GM21723 (cell line): ENCODE measurements around the gene HTRA2.

Experiments used
- ATAC-seq: cut with Tn5 transposase; IDR thresholded peaks from one replicate; pipeline ENCODE4 v1.9.1; 2021; ENCODE audit warnings: mild to moderate bottlenecking, moderate library complexity; ENCODE audit not compliant: unreplicated experiment

HTRA2 gene

GRCh38 chr2:74538881-74539339 is 9.2 kb downstream of the HTRA2 start:
- no peak for ATAC-seq

- ATAC-seq = no peak
Measured at GRCh38 chr2:74540291-74540690, 10.6 kb downstream of the HTRA2 start.

GRCh38 chr2:74542978-74543377 is 13.2 kb downstream of the HTRA2 start:
- ATAC-seq = no peak

GRCh38 chr2:74544634-74545033 is 14.9 kb downstream of the HTRA2 start:
- no peak for ATAC-seq

GRCh38 chr2:74546004-74546403 is 16.3 kb downstream of the HTRA2 start:
- no peak for ATAC-seq

- no peak for ATAC-seq
Measured at GRCh38 chr2:74548285-74548899, 18.7 kb downstream of the HTRA2 start.

GRCh38 chr2:74548900-74549826 is 19.4 kb downstream of the HTRA2 start:
- ATAC-seq = no peak

GRCh38 chr2:74550231-74550630 is 20.5 kb downstream of the HTRA2 start:
- no peak for ATAC-seq

GRCh38 chr2:74551530-74551929 is 21.8 kb downstream of the HTRA2 start:
- ATAC-seq = no peak

GRCh38 chr2:74551942-74552913 is 22.5 kb downstream of the HTRA2 start:
- ATAC-seq = no peak

GRCh38 chr2:74552914-74553811 is 23.4 kb downstream of the HTRA2 start:
- no peak for ATAC-seq

GRCh38 chr2:74553892-74554819 is 24.4 kb downstream of the HTRA2 start, which contains the start of the genes DOK1 and LOXL3:
Gene DOK1 (plus strand): TSS chr2:74554720. CDS start chr2:74554755, 35 bp downstream.
Gene LOXL3 (minus strand): TSS chr2:74553942. CDS start chr2:74552634, 1,308 bp downstream.
- peak; percentile 59 for ATAC-seq

- ATAC-seq = peak; percentile 40
Measured at GRCh38 chr2:74554820-74555531, 25.2 kb downstream of the HTRA2 start.

GRCh38 chr2:74555610-74556103 is 25.9 kb downstream of the HTRA2 start:
- ATAC-seq = no peak

- no peak for ATAC-seq
Measured at GRCh38 chr2:74556159-74556558, 26.4 kb downstream of the HTRA2 start.

- no peak for ATAC-seq
Measured at GRCh38 chr2:74556831-74557370, 27.2 kb downstream of the HTRA2 start.
